Measurements from ENCODE around the gene TMEM256. TPM values are rescaled to one million over a fixed set of nuclear protein-coding genes. Genes with fewer than 3 reads are reported as not detected.

The TMEM256 gene
- total and polyA plus RNA-seq, 2 donors from 2014 or later: 55.8 to 389 TPM

GRCh38 chr17:7432296-7432695 lies 28.4 kb upstream of the TMEM256 start:
- intact Hi-C loops (cut with DNase I): no loop called here
- Histone ChIP-seq H3K4me1 (ENCODE audit: control insufficient read depth in 2 of 3, insufficient read depth in 2 of 3, low read depth in 1 of 3, low read length in 3 of 3) (peaks cover 0 to 11% (median 0%) of the 10 kb centered on the region in 3 donors), H3K4me3 (ENCODE audit: low read length in 3 of 3) (no peak overlapping the region), H3K27ac (ENCODE audit: low read depth in 2 of 2, low read length in 2 of 2) (no peak overlapping the region), H3K27me3 (ENCODE audit: control insufficient read depth, insufficient read depth, low read length) (no peaks in the 10 kb centered on the region), H3K36me3 (ENCODE audit: control insufficient read depth in 2 of 3, insufficient read depth in 3 of 3, low read length in 3 of 3) (no peaks in the 10 kb centered on the region), H3K9ac (ENCODE audit: low read length in 3 of 3) (no peak overlapping the region), H3K9me3 (ENCODE audit: control insufficient read depth in 2 of 3, insufficient read depth in 1 of 3, low read length in 3 of 3) (no peaks in the 10 kb centered on the region)
- TF ChIP-seq CTCF (IDR thresholded peaks at IDR 0.05; ENCODE audit: borderline replicate concordance, extremely low read depth, insufficient read depth): no peak
- FAIRE-seq (no peak), DNase-seq (no peak)

GRCh38 chr17:7431231-7431630 lies 27.3 kb upstream of the TMEM256 start:
- no peaks in the 10 kb centered on the region for H3K27me3 ChIP-seq (ENCODE audit: control insufficient read depth, insufficient read depth, low read length)
- TF ChIP-seq CTCF (IDR thresholded peaks at IDR 0.05; ENCODE audit: borderline replicate concordance, extremely low read depth, insufficient read depth): no peak
- no peaks in the 10 kb centered on the region for H3K36me3 ChIP-seq (ENCODE audit: control insufficient read depth in 2 of 3, insufficient read depth in 3 of 3, low read length in 3 of 3)
- H3K4me1 ChIP-seq (ENCODE audit: control insufficient read depth in 2 of 3, insufficient read depth in 2 of 3, low read depth in 1 of 3, low read length in 3 of 3): peaks cover 0 to 5% (median 0%) of the 10 kb centered on the region in 3 donors
- H3K9me3 ChIP-seq (ENCODE audit: control insufficient read depth in 2 of 3, insufficient read depth in 1 of 3, low read length in 3 of 3): no peaks in the 10 kb centered on the region
- intact Hi-C loops (cut with DNase I): no loop called here
- H3K4me3 ChIP-seq (ENCODE audit: low read length in 3 of 3): no peak overlapping the region
- H3K27ac ChIP-seq (ENCODE audit: low read depth in 2 of 2, low read length in 2 of 2): no peak overlapping the region
- DNase-seq (no peak), FAIRE-seq (no peak)
- H3K9ac ChIP-seq (ENCODE audit: low read length in 3 of 3): no peak overlapping the region

GRCh38 chr17:7429722-7430121 lies 25.8 kb upstream of the TMEM256 start:
- no peaks in the 10 kb centered on the region for H3K36me3 ChIP-seq (ENCODE audit: control insufficient read depth in 2 of 3, insufficient read depth in 3 of 3, low read length in 3 of 3)
- TF ChIP-seq CTCF (IDR thresholded peaks at IDR 0.05; ENCODE audit: borderline replicate concordance, extremely low read depth, insufficient read depth): no peak
- no peak overlapping the region for H3K9ac ChIP-seq (ENCODE audit: low read length in 3 of 3)
- intact Hi-C loops (cut with DNase I): no loop called here
- H3K27ac ChIP-seq (ENCODE audit: low read depth in 2 of 2, low read length in 2 of 2): no peak overlapping the region
- no peaks in the 10 kb centered on the region for H3K27me3 ChIP-seq (ENCODE audit: control insufficient read depth, insufficient read depth, low read length)
- H3K4me1 ChIP-seq (ENCODE audit: control insufficient read depth in 2 of 3, insufficient read depth in 2 of 3, low read depth in 1 of 3, low read length in 3 of 3): no peaks in the 10 kb centered on the region
- no peak for DNase-seq
- H3K9me3 ChIP-seq (ENCODE audit: control insufficient read depth in 2 of 3, insufficient read depth in 1 of 3, low read length in 3 of 3): no peaks in the 10 kb centered on the region
- H3K4me3 ChIP-seq (ENCODE audit: low read length in 3 of 3): no peak overlapping the region
- no peak for FAIRE-seq

GRCh38 chr17:7428557-7428956 lies 24.7 kb upstream of the TMEM256 start, which contains the start of gene SPEM3:
Gene SPEM3 (plus strand): TSS chr17:7428857. CDS start chr17:7428903, 46 bp downstream.
- Histone ChIP-seq H3K4me3 (ENCODE audit: low read length in 3 of 3) (no peak within 1 kb of the TSS), H3K27me3 (ENCODE audit: control insufficient read depth, insufficient read depth, low read length) (no peaks in the 10 kb centered on the region), H3K4me1 (ENCODE audit: control insufficient read depth in 2 of 3, insufficient read depth in 2 of 3, low read depth in 1 of 3, low read length in 3 of 3) (no peaks in the 10 kb centered on the region), H3K27ac (ENCODE audit: low read depth in 2 of 2, low read length in 2 of 2) (no peak within 1 kb of the TSS), H3K9me3 (ENCODE audit: control insufficient read depth in 2 of 3, insufficient read depth in 1 of 3, low read length in 3 of 3) (no peaks in the 10 kb centered on the region), H3K9ac (ENCODE audit: low read length in 3 of 3) (no peak within 1 kb of the TSS), H3K36me3 (ENCODE audit: control insufficient read depth in 2 of 3, insufficient read depth in 3 of 3, low read length in 3 of 3) (no peaks in the 10 kb centered on the region)
- DNase-seq: no peak
- TF ChIP-seq CTCF (IDR thresholded peaks at IDR 0.05; ENCODE audit: borderline replicate concordance, extremely low read depth, insufficient read depth): no peak
- intact Hi-C loops (cut with DNase I): no loop called here
- FAIRE-seq: no peak

Measured in kidney (tissue), 14 donors.